ENCODE data around the gene C2orf78.

GRCh38 chr2:73851274-73851673 is 67.3 kb downstream of the C2orf78 start:
- TF ChIP-seq ATF3 (IDR thresholded peaks at IDR 0.05; ENCODE audit: borderline replicate concordance, extremely low read depth, low read depth, low read length) (no peak), EZH2 (IDR thresholded peaks at IDR 0.05; ENCODE audit: borderline replicate concordance, control insufficient read depth, low read depth, low read length) (no peak), POLR2A (IDR thresholded peaks at IDR 0.05; ENCODE audit: low read depth, low read length) (no peak), REST (IDR thresholded peaks at IDR 0.05; ENCODE audit: low read depth, low read length) (no peak), MYC (IDR thresholded peaks at IDR 0.05; ENCODE audit: insufficient read depth, insufficient read length, insufficient replicate concordance, low read length, severe bottlenecking) (no peak)
